Vagina (tissue), 2 donors: ENCODE measurements around the gene FAM120A.

Source experiments
- CTCF ChIP-seq, 3 experiments: fragments of 450-650 bp in 2 of 3; fragments of 200-600 bp in 1 of 3; sonication (generic) in 1 of 3; IDR thresholded peaks; one replicate each; pipeline ENCODE4 v1.5.1; 2017 to 2019; ENCODE audit warnings: antibody characterized with exemption in 3 of 3, mild to moderate bottlenecking in 2 of 3, moderate library complexity in 2 of 3
- POLR2AphosphoS5 ChIP-seq, 2 donors: sonication (generic); formaldehyde crosslinking; IDR thresholded peaks; one replicate each; pipeline ENCODE4 v1.9.0; 2017; ENCODE audit warnings: antibody characterized with exemption in 2 of 2, mild to moderate bottlenecking in 2 of 2, low read depth in 1 of 2; ENCODE audit not compliant: insufficient read depth in 1 of 2

- TF ChIP-seq CTCF (IDR thresholded peaks at IDR 0.05) (no peak), POLR2AphosphoS5 (IDR thresholded peaks at IDR 0.05; ENCODE audit: insufficient read depth in 1 of 2, low read depth in 1 of 2) (no peak)
These were observed 161.3 kb downstream of the FAM120A start for GRCh38 chr9:93612796-93613154.
